ENCODE results near the gene PAPLN.

DNA sequence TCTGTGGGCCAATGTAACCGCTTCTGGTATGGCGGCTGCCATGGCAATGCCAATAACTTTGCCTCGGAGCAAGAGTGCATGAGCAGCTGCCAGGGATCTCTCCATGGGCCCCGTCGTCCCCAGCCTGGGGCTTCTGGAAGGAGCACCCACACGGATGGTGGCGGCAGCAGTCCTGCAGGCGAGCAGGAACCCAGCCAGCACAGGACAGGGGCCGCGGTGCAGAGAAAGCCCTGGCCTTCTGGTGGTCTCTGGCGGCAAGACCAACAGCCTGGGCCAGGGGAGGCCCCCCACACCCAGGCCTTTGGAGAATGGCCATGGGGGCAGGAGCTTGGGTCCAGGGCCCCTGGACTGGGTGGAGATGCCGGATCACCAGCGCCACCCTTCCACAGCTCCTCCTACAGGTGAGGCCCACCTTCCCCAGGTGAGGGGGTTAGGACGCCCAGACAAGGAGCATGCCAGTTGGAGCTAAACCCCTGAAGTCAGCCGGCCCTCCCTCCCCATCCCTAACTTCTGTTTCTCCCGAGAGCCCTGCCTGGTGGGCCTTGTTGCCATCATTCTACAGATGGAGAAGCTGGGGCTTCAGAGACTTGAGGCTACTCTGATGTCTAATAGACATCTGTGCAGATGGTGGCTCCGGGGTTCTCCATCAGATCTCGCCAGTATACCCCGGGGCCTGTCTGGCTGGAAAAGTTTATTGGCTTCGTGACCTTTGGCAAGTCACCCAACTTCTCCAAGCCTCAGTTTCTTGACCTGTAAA lies 25.3 kb downstream of the PAPLN start:
- TF ChIP-seq, protein P1, sequence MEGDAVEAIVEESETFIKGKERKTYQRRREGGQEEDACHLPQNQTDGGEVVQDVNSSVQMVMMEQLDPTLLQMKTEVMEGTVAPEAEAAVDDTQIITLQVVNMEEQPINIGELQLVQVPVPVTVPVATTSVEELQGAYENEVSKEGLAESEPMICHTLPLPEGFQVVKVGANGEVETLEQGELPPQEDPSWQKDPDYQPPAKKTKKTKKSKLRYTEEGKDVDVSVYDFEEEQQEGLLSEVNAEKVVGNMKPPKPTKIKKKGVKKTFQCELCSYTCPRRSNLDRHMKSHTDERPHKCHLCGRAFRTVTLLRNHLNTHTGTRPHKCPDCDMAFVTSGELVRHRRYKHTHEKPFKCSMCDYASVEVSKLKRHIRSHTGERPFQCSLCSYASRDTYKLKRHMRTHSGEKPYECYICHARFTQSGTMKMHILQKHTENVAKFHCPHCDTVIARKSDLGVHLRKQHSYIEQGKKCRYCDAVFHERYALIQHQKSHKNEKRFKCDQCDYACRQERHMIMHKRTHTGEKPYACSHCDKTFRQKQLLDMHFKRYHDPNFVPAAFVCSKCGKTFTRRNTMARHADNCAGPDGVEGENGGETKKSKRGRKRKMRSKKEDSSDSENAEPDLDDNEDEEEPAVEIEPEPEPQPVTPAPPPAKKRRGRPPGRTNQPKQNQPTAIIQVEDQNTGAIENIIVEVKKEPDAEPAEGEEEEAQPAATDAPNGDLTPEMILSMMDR (IDR thresholded peaks at IDR 0.05; ENCODE audit: low read length): no peak
- no peak for TF ChIP-seq EZH2 (IDR thresholded peaks at IDR 0.05; ENCODE audit: borderline replicate concordance, low read length)
